ENCODE data around the gene ZNF318.
"Not testable (repeated sequence)": the region's sequence is repeated elsewhere in the genome, so short reads cannot be mapped to it uniquely, and the experiment has no call there.

ZNF318 gene

DNA sequence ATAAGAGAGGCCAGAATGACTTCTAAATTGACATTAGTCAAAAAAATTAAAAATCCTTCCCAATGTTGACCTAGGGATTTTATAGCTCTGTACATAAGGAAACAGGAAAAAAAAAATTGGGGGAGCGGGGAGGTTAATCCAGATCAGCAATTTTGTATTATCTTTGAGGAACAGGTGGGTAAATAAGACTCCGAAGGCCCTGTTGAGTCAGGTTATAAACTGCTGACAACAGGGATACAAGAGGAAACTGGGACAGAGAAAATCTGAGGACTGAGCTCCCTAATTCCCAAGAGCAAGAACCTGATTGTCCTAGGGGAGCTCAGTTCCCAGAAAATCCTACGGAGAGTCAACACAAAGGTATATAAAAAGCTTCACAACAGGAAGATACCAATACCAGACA lies 34.0 kb downstream of the ZNF318 start:
- DNase-seq (ENCODE audit: low read depth) = no peak

DNA sequence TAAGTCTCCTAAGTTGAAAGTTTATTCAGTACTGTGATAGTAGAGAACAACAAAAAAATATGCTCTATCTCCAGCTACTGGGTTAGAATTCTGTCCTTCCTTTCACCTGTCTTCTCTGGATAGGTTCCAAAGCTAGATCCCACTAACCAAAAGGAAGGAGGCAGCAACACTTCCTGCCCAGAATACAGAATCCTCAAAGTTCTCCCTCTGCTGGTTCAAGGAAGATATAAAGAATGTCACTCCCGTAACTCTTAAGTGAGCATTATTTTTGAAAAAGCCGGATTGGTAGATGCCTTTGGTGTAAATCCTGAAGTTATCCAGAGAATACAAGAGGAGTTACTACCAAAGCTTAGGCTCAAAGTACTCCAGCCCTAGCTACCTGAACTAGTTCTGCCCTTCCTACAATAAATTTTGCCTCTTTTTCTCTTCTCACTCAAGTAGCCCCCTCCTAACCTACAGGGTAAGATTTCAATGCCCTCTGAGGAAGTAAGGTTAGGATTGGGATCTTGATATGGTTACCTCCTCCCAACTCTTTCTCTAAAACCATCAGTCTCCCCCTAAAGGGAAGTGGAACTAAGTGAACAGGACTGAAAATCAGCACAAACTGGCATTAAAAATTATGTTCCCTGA lies 34.9 kb downstream of the ZNF318 start:
- no peak for DNase-seq (ENCODE audit: low read depth)

DNA sequence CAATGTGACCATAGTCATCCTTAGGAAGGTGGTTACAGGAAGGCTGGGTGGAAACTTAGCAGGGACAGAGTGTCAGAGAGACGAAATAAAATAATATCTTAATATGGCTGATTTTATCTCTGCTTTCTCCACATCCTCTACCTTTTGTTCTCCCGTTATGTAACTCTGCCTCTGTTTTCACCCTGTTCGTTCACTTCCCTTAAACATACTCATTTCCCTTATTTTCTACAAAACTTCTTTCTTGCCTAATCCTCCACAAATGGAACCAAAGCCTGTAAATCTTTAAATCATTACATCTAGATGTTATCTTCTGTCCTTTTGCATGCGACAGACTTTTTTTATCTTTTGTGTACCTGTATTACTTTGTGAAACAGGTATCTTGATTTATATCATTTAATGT lies 37.6 kb downstream of the ZNF318 start:
- no peak for DNase-seq (ENCODE audit: low read depth)

DNA sequence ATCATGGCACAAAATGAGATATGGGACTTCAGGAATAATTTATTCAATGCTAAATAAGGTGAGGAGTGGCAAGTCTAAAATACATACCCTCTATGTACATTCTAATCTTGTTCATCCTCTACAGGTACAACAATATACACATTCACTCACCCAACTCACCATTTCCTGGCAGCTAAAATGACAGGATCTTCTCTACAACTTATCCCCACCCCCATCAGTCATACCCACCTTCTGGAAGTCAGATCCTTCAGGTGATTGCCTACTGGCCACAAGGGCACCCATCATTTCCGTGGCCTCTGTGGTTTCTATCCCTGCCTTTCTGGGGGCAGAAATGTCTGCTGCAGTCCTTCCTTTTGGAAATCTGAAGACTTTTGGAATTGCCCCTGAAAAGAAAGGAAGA lies 38.0 kb downstream of the ZNF318 start:
- DNase-seq (ENCODE audit: low read depth) = no peak

DNA sequence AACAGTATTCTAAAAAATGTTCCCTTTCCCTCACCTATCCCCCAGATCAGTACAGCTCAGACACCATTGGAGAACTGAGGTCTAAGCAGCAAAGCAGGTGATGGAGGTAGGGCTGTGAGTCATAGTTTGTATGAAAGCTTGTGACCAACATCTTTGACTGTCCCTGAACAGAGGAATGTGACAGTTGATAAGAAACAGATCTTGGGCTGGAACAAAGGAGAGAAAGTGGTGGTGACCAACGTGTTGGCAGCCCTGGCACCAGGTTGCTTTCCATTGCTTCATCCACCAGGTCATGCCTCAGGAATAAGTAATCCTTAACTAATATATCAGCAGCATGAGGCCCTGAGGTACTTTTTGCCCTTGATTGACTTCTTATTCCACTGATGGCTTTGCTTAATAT lies 40.9 kb downstream of the ZNF318 start:
- no peak for DNase-seq (ENCODE audit: low read depth)

DNA sequence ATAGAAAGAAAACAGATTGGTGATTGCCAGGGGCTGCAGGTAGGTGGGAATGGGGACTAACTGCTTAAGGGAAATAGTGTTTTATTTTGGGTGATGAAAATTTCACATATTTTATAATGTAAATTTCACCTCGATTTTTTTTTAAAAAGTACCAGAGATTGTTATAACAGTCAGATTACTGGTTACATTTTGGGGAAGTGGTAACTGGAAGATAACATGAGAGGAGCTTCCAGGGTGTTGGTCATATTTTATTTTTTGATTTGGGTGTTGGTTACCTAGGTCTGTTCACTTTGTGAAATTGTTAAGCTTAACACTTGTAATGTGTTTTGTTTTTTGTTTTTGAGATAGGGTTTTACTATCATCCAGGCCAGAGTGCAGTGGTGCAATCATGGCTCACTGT lies 43.6 kb downstream of the ZNF318 start:
- no peak for DNase-seq (ENCODE audit: low read depth)

DNA sequence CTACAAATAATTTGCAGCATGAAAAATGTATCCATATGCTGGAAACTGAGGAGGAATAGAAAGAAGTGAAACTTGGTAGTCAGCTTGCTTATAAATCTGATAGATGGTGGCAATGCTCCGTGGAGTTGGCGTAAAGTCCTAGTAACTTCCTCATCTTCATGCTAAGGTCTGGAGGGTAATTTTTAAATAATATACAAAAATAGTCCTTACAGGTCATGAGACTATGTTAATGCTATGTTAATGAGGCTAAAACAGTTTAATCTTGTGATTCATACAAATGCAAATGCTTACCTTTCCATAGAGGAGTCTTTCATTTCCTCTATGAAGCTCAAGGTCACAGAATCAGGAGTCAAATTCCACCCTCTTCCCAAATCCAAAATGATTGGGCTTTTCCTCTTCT lies 51.4 kb downstream of the ZNF318 start:
- no peak for DNase-seq (ENCODE audit: low read depth)

DNA sequence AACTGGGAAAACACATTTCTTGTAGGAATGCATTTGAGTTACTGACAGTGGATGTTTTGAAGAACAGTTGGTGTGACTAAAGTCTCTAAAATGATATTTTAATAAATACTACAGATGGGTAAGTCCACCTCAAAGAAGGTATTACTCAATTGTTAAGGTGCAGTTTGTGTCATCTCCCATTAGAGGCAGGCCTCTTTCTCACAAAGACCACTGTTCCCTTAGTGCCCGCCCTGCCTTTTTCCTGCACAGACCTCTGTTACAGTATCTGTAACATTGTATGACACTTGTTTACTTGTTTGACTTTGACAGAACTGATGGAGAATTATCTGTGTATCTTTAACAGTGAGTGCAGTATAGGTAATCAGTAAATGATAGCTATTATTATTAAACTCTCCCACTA lies 55.6 kb downstream of the ZNF318 start:
- no peak for DNase-seq (ENCODE audit: low read depth)

DNA sequence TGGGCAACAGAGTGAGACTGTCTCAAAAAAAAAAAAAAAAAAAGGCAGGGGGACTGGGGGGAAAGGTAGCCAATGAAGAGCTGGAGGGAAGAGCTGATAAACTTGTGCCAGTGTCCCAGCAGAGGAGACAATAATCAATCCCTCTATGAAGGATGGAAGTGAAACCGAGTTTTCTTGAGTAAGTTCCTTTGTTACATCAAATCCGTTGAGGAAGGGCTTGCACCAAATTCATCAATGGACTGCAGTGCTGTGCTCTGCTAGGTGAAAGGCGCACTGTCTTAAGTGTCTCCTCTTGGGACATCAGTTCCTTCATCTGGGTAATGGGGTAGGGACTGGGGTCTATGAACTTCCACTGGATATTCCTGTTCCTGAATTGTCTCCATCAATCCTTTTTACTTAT lies 57.8 kb downstream of the ZNF318 start:
- DNase-seq (ENCODE audit: low read depth) = no peak

DNA sequence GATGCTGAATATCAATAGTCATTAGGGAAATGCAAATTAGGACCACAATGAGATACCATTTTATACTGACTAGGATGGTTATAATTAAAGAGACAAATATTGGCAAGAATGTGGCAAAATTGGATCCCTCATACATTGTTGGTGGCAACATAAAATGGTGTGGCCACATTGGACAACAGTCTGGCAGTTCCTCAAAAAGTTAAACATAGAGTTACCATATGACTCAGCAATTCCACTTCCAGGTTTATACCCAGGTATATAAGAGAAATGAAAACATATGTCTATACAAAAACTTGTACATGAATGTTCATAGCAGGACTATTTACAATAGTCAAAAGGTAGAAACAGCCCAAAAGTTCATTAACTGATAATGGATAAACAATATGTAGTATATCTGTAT lies 58.8 kb downstream of the ZNF318 start:
- DNase-seq (ENCODE audit: low read depth) = no peak

DNA sequence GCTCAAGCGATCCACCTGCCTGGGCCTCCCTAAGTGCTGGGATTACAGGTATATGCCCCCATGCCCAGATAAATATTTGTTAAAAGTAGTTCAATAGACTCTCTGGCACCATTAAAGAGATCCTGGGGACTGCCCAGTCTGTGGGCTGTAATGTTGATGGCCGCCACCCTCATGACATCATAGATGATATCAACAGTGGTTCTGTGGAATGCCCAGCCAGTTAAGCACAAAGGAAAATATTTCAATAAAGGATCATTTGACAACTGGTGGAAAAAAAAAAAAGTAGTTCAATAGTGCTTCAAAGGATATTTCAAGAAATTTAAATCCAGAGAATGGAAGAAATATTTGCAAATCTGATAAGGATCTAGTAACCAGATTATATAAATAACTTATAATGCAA lies 59.3 kb downstream of the ZNF318 start:
- no peak for DNase-seq (ENCODE audit: low read depth)

DNA sequence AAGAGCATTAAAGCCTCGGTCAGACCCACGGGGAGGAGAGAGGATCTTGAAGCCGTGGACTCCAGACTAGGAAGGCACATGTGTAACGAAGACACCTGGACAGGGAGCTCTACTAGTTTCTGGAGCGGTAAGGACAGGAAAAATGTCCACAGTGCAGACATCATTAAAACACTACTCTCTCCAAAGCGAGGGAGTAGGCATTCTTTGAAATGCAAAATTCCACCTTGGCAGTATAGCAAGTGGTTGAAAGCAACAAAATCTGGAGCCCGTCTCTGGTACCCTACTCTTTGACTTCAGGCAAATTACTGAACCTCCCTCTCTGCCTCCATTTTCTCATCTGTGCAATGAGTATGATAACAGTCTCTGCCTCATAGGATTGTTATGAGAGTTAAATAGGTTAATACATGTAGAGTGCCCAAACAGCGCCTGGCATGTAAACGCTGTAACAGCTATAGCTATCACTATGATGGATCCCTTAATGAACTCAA lies 60.4 kb downstream of the ZNF318 start:
- DNase-seq (ENCODE audit: low read depth) = no peak

DNA sequence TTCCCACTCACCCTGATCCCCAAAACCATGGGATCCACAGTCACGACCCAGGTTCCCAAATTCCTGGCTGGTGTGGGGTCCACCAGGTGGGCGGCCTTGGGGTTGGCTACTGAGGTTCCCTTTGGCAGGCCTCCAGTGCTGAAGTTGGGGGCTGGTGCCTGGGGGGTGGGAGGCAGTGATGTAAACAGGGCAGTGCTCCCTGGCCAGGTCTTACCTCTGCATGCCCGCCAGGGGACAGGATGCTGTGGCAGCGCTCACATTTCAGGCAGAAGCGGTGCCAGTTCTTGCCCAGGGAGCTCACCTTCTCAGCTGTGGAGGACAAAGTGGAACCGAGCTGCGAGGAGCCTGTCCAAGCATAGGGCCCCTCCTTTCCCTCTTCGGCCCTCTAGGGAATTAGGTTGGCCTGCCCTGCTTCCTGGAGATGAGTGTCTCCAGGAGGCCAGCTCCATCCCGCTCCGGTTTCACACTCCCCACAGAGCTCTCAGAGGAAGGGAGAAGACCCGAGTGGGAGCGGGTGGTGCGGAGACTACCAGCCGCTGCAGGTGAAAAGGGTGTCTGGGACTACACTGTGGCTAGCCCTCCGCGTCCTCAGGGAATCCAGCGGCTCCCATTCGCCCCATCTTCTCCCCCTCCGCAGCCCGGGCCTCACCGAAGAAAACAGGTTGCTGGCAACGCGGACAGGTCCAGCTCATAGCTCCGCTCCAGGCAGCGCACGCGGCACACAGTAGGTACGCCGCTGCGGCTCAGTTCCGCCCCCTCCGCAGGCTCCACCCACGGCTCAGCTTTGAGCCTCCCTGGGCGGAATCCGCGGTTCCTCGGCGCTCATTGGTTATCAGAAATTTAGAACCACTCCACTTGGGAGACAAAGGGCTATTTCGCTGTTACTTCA lies 61.1 kb downstream of the ZNF318 start, which contains the start of gene CRIP3:
Gene CRIP3 (minus strand): TSS at position 726 of the 889 bp plus-strand sequence. CDS start 34 bp downstream, at position 692.
- DNase-seq (ENCODE audit: low read depth) = peak; percentile 38

DNA sequence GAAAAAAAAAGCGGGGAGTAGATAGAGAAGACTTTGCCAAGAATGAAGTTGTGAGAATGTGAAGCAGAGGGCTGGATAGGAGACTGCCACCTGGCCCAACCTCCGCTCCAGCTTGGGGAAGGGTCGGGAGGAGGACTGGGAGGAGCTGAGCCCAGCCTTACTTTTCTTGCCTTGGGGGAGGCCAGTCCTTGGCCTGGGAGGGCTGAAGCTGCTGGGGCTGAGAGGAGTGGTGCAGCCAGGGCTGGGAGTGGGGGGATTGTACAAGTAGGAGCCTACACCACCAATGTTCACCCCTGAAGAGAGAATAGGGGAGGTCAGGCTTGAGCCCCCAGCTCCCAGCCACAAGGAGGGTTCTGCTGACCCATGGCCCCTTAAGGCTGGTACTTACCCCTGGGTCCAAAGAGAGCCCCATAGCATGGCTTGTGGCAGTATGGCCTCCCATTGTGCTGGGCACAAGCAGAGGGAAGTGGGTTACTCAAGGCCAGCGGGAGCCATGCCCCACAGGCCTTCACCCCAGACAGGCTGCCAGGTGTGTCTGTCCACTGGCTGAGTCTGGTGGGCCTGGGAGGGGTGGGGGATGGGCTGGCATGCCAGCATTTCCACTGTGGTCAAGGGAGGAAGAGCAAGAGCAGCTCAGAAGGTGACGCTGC lies 61.9 kb downstream of the ZNF318 start:
- no peak for DNase-seq (ENCODE audit: low read depth)

DNA sequence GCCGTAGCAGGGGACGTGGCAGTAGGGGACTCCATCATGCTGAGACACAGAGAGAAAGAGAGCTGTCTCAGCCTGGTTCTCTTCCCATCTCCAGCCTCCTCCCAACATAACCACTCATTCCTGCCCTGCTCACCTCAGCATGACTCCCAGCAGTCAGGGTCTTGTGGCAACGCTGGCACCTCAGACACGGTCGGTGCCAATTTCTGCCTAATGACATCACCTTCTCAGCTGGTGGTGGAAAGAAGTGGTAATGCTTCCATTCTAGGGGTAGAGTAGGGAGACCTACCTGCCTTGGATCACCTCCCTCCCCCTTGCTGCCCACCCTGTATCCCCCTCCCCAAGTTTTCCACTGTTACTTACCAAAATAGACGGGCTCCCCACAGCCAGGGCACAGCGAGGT lies 63.4 kb downstream of the ZNF318 start:
- DNase-seq (ENCODE audit: low read depth) = no peak

DNA sequence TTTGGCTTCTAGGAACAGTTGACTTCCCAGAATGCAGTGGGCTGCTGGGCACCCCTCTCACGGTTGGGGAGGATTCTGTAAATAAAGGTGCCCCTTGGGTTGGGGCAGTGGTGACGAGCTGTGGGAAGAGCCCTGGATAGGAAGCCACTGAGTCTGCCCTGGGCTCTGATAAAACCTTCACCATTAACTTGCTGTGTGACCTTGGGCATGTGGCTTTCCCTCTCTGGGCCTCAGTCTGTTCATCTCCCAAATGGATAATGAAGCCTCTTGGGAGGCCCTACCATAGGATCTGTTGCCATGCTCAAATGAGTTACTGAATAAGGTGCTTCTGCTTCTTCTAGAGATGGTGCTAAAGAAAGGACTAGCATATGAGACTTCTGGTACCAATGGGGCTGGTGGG lies 64.6 kb downstream of the ZNF318 start:
- no peak for DNase-seq (ENCODE audit: low read depth)

DNA sequence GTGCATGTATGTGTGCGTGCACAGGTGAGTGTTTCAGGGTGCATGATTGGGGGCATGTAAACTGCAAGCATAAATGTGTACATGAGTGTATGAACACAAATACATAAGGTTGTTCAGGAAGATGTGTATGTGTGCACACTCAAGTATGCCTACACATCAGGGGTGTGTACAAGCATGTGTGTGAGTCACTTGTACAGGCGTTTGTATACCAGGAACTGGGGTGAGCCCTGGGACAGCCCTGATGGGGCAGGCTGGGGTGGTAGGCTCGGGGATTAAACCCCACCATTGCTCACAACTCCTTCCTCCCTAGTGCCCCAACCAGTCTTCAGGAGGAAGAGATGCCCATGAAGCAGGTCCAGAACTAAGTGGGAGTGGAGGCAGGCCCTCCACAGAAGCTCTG lies 65.1 kb downstream of the ZNF318 start:
- no peak for DNase-seq (ENCODE audit: low read depth)

DNA sequence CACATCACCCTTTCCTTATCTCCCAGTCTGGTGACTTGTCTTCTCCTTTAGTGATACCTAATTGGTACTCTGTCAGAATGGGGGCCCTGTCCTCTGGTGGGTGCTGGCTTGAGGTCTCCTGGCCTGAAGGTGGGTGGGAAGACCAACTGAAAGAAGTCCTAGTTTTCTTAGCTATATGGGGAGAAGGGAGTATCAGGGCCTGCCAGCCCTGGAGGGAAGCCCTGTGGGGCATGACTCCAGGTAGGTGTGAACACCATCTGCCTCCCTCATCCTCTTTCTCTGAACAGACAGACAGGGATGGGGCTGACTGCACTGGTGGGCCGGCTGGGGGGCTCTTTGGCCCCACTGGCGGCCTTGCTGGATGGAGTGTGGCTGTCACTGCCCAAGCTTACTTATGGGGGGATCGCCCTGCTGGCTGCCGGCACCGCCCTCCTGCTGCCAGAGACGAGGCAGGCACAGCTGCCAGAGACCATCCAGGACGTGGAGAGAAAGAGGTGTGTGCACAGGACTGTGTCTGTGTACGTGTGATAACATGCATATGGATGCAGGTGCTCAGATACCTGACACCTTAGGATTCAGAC lies 65.6 kb downstream of the ZNF318 start:
- DNase-seq (ENCODE audit: low read depth) = no peak

DNA sequence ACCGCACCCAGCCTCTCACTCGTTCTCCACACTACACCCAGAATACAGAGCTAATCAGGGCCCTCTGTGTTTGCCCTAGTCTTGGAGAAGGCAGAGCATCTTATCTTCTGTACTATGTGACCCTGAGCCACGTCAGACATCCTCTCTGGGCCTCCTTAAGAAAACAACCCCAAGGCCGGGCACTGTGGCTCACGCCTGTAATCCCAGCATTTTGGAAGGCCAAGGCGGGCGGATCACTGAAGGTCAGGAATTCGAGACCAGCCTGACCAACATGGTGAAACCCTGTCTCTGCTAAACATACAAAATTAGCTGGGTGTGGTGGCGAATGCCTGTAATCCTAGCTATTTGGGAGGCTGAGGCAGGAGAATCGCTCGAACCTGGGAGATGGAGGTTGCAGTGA lies 66.4 kb downstream of the ZNF318 start:
- not testable (repeated sequence) for DNase-seq (ENCODE audit: low read depth)

DNA sequence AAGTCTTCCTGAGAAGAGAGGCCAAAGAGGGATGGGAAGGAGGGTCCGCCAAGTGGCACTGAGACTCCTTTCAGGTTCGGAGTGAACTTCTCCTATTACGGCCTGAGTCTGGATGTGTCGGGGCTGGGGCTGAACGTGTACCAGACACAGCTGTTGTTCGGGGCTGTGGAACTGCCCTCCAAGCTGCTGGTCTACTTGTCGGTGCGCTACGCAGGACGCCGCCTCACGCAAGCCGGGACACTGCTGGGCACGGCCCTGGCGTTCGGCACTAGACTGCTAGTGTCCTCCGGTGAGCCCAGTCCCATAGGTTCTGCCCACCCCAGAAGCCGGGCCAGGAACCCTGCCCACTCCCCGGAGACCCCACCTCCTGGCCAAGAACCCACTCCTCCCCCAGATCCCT lies 67.3 kb downstream of the ZNF318 start:
- no peak for DNase-seq (ENCODE audit: low read depth)

DNA sequence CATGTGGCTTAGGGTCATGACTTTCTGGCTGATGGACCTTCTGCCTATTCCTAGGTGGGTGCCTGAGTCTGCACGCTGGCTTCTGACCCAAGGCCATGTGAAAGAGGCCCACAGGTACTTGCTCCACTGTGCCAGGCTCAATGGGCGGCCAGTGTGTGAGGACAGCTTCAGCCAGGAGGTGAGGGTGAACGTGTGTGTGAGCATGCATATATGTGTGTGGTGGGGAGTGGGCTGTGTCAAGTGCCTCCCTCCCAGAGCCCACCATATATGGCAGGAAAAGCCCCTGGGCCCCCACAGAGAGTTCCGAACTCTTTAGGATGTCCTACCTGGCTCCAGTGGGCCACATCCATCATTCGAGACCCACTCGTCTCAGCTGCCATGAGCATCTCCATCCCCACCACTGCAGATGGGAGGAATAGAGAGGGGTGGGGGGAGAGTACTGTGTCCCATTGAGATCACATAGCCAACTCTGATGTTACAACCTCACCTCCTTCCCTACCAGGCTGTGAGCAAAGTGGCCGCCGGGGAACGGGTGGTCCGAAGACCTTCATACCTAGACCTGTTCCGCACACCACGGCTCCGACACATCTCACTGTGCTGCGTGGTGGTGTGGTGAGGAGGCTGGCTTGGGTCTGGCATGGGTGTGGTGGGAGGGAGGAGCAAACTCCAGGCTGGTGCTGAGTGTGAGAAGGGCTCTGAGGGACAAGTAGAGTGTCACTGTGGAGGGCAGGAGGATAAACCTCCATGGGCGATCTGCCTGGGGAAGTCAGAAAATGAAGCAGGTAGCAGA lies 68.2 kb downstream of the ZNF318 start:
- DNase-seq (ENCODE audit: low read depth) = no peak

All from activated T-cell treated with anti-CD3 and anti-CD28 coated beads for 48 hours (primary cell).